ENCODE measurements around the gene PPEF1.

PPEF1 gene

DNA sequence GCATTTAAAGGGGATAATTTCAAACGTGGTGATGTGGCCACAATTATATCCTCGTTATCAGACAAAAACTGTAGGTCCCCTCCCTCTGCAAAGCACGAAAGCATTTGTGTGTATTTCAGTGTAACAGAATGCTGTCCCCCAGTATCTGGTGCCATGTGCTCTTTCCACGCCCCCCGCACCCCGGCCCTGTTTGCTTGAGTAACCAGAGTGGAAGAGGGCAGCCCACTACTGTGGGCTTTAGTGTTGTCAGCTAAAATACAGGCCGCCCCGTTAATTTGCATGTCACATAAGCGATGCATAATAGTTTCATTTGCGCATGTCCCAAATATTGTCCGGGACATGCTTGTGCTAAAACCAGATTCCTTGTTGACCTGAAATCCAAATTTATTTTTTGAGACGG, 166.4 kb downstream of the PPEF1 start:
- no peak for DNase-seq (ENCODE audit: extremely low spot score)
- ChIA-PET CTCF (no interaction called here), POLR2A (no interaction called here)
- TF ChIP-seq SP1 (IDR thresholded peaks at IDR 0.05), result no peak
- no peak for TF ChIP-seq SUZ12 (IDR thresholded peaks at IDR 0.05)
- TF ChIP-seq, protein P1, sequence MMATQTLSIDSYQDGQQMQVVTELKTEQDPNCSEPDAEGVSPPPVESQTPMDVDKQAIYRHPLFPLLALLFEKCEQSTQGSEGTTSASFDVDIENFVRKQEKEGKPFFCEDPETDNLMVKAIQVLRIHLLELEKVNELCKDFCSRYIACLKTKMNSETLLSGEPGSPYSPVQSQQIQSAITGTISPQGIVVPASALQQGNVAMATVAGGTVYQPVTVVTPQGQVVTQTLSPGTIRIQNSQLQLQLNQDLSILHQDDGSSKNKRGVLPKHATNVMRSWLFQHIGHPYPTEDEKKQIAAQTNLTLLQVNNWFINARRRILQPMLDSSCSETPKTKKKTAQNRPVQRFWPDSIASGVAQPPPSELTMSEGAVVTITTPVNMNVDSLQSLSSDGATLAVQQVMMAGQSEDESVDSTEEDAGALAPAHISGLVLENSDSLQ (IDR thresholded peaks at IDR 0.05), result no peak
- TF ChIP-seq ARNT (IDR thresholded peaks at IDR 0.05), result no peak
- no peak for TF ChIP-seq LEF1 (IDR thresholded peaks at IDR 0.05; ENCODE audit: borderline replicate concordance)
- no peak for TF ChIP-seq L3MBTL2 (conservative IDR thresholded peaks at IDR 0.05)
- no peak for TF ChIP-seq NFRKB (IDR thresholded peaks at IDR 0.05)
- TF ChIP-seq CTBP1 (IDR thresholded peaks at IDR 0.05; ENCODE audit: borderline replicate concordance), result no peak
- TF ChIP-seq FOXK2 (IDR thresholded peaks at IDR 0.05), result no peak
- TF ChIP-seq TARDBP (IDR thresholded peaks at IDR 0.05), result no peak
- TF ChIP-seq FOXA1 (IDR thresholded peaks at IDR 0.05), result no peak
- no peak for TF ChIP-seq ZNF384 (IDR thresholded peaks at IDR 0.05)
- TF ChIP-seq FOXM1 (IDR thresholded peaks at IDR 0.05; ENCODE audit: borderline replicate concordance), result no peak
- no peak for TF ChIP-seq ELF4 (IDR thresholded peaks at IDR 0.05)
- no peak for TF ChIP-seq BHLHE40 (IDR thresholded peaks at IDR 0.05; ENCODE audit: borderline replicate concordance)
- no peak for TF ChIP-seq HDGF (IDR thresholded peaks at IDR 0.05; ENCODE audit: borderline replicate concordance)

- no peak for DNase-seq (ENCODE audit: extremely low spot score)
- ChIA-PET CTCF (interaction anchor here (0.6 kb wide), 1 partner anchor 44 kb away, joined by 4 read pairs; no protein-coding TSS in a partner anchor), POLR2A (no interaction called here)
- TF ChIP-seq SP1 (IDR thresholded peaks at IDR 0.05) (no peak), ELF4 (IDR thresholded peaks at IDR 0.05) (no peak), HDGF (IDR thresholded peaks at IDR 0.05; ENCODE audit: borderline replicate concordance) (no peak), TARDBP (IDR thresholded peaks at IDR 0.05) (no peak), ARNT (IDR thresholded peaks at IDR 0.05) (no peak), BHLHE40 (IDR thresholded peaks at IDR 0.05; ENCODE audit: borderline replicate concordance) (no peak), FOXK2 (IDR thresholded peaks at IDR 0.05) (no peak), NFRKB (IDR thresholded peaks at IDR 0.05) (no peak)
Observed at GRCh38 chrX:18874560-18875255, 167.3 kb downstream of the PPEF1 start.

- no peak for TF ChIP-seq HDGF (IDR thresholded peaks at IDR 0.05; ENCODE audit: borderline replicate concordance)
- no peak for TF ChIP-seq TARDBP (IDR thresholded peaks at IDR 0.05)
- no peak for TF ChIP-seq FOXA1 (IDR thresholded peaks at IDR 0.05)
- TF ChIP-seq CTBP1 (IDR thresholded peaks at IDR 0.05; ENCODE audit: borderline replicate concordance), result no peak
- TF ChIP-seq LEF1 (IDR thresholded peaks at IDR 0.05; ENCODE audit: borderline replicate concordance), result no peak
- no peak for TF ChIP-seq ZNF384 (IDR thresholded peaks at IDR 0.05)
- TF ChIP-seq SP1 (IDR thresholded peaks at IDR 0.05), result no peak
- no peak for TF ChIP-seq NFRKB (IDR thresholded peaks at IDR 0.05)
- no peak for TF ChIP-seq SUZ12 (IDR thresholded peaks at IDR 0.05)
- no peak for TF ChIP-seq FOXM1 (IDR thresholded peaks at IDR 0.05; ENCODE audit: borderline replicate concordance)
- no peak for TF ChIP-seq ELF4 (IDR thresholded peaks at IDR 0.05)
- TF ChIP-seq FOXK2 (IDR thresholded peaks at IDR 0.05), result no peak
- no peak for TF ChIP-seq ARNT (IDR thresholded peaks at IDR 0.05)
- no peak for TF ChIP-seq BHLHE40 (IDR thresholded peaks at IDR 0.05; ENCODE audit: borderline replicate concordance)
- DNase-seq (ENCODE audit: extremely low spot score), result no peak
- CTCF ChIA-PET, result no interaction called here
- POLR2A ChIA-PET, result no interaction called here
Observed at GRCh38 chrX:18875256-18875878, 167.9 kb downstream of the PPEF1 start.

GRCh38 chrX:18877469-18877868, 170.0 kb downstream of the PPEF1 start:
- DNase-seq (ENCODE audit: extremely low spot score), result no peak
- ChIA-PET POLR2A (interaction anchor here (1.0 kb wide), 1 partner anchor 59 kb away, joined by 3 read pairs; no protein-coding TSS in a partner anchor), CTCF (no interaction called here)
- TF ChIP-seq FOXA1 (IDR thresholded peaks at IDR 0.05) (no peak), TARDBP (IDR thresholded peaks at IDR 0.05) (no peak), BHLHE40 (IDR thresholded peaks at IDR 0.05; ENCODE audit: borderline replicate concordance) (no peak)
- TF ChIP-seq, protein P1 (IDR thresholded peaks at IDR 0.05), result no peak
